ENCODE data around the gene STPG3. TPM values are rescaled to one million over a fixed set of nuclear protein-coding genes. Genes with fewer than 3 reads are reported as not detected.

Gene STPG3
- total and polyA plus RNA-seq, 2 of the 13 experiments (the other 11 are each of a cell fraction or from before 2014, with no cell fraction given), result not detected

- no peak for FAIRE-seq
Measured at GRCh38 chr9:137204731-137205125, 46.4 kb upstream of the STPG3 start.

More at GRCh38 chr9:137204731-137205125, 46.4 kb upstream of the STPG3 start:
- ATAC-seq, result no peak
- intact Hi-C loops (cut with micrococcal nuclease; ENCODE audit: unreplicated experiment), result loop anchor here (2.0 kb wide), 1 partner anchor 16 kb away; the partner anchor contains the start of genes ANAPC2 and SSNA1
- H2AFZ ChIP-seq (ENCODE audit: low read length), result no peak overlapping the region
- no peaks in the 10 kb centered on the region for H3K9me3 ChIP-seq (ENCODE audit: low read length)
- TF ChIP-seq CEBPZ (IDR thresholded peaks at IDR 0.05; ENCODE audit: low read length), result no peak
- no peak for TF ChIP-seq GABPA (IDR thresholded peaks at IDR 0.05; ENCODE audit: low read depth, low read length)
- TF ChIP-seq GABPA (CRISPR knock-in tag; IDR thresholded peaks at IDR 0.05; ENCODE audit: low read depth), result 0 out of 2 replicates have a peak, but pooled peaks have one; percentile 4
- 0 out of 2 replicates have a peak, but pooled peaks have one; percentile 11 for TF ChIP-seq CREBL2 (CRISPR knock-in tag; IDR thresholded peaks at IDR 0.05; ENCODE audit: borderline replicate concordance)
- 0 out of 2 replicates have a peak, but pooled peaks have one; percentile 22 for TF ChIP-seq ZHX1 (CRISPR knock-in tag; IDR thresholded peaks at IDR 0.05; ENCODE audit: low read depth)
- 0 out of 2 replicates have a peak, but pooled peaks have one; percentile 32 for TF ChIP-seq ZSCAN21 (CRISPR knock-in tag; IDR thresholded peaks at IDR 0.05; ENCODE audit: borderline replicate concordance)
- no peak for TF ChIP-seq RARA (CRISPR knock-in tag; IDR thresholded peaks at IDR 0.05)
- TF ChIP-seq MYNN (CRISPR knock-in tag; IDR thresholded peaks at IDR 0.05; ENCODE audit: low read depth), result no peak
- TF ChIP-seq E2F5 (CRISPR knock-in tag; conservative IDR thresholded peaks at IDR 0.05), result no peak
- in situ Hi-C loops (cut with HindIII; ENCODE audit: extremely low pct_ligation_motif_present, low pct_unique_long_range_greater_than_20kb), result no loop called here
- H3K4me1 ChIP-seq (ENCODE audit: insufficient read depth, low read length), result peaks cover 50% of the 10 kb centered on the region
- ChIA-PET POLR2A (interaction anchor here (1.5 to 8.8 kb wide), 3 partner anchors 16 to 36 kb away, joined by 5 to 225 read pairs (median 15); partner anchors contain the start of genes ANAPC2, CYSRT1, RNF208 and RNF224), CTCF (ENCODE audit: low intra/inter-chr PET ratio, low total read pairs) (no interaction called here)
- peak overlapping the region; percentile 61 for H3K27ac ChIP-seq (ENCODE audit: extremely low read length, insufficient read depth, low read length)
- H3K36me3 ChIP-seq (replicated peaks in 1 of 2; ENCODE audit: control insufficient read depth in 1 of 2, insufficient read depth in 2 of 2, low read length in 2 of 2), result no peaks in the 10 kb centered on the region
- H3K27me3 ChIP-seq (ENCODE audit: control insufficient read depth in 1 of 2, insufficient read depth in 2 of 2, low read length in 2 of 2), result no peaks in the 10 kb centered on the region; a peak in 1 of 5 replicates
- DNase-seq (ENCODE audit: low spot score), result no peak
- H4K20me1 ChIP-seq (ENCODE audit: insufficient read depth, low read length), result 0 out of 2 replicates have a peak, but pooled peaks cover 4% of the 10 kb centered on the region
- no TSS peak for BruUV-seq (replicated peaks)
- H3K4me3 ChIP-seq (replicated peaks in 1 of 3; ENCODE audit: insufficient read depth in 1 of 3, low read depth in 2 of 3, low read length in 3 of 3), result peak overlapping the region; percentile 90 to 93 (median 92)
- peak overlapping the region; percentile 88 for H3K9ac ChIP-seq (ENCODE audit: insufficient read depth, low read depth, low read length)
- 3% methylated on average over 6 of the region's 21 CpGs for WGBS (ENCODE audit: low lambda C conversion rate)
- H3K4me2 ChIP-seq (ENCODE audit: low read depth, low read length), result peak overlapping the region; percentile 95
- peaks cover 40% of the 10 kb centered on the region for H3K79me2 ChIP-seq (ENCODE audit: insufficient read depth, low read length)

Data from HepG2 (cell line).